NCI-H774 (cell line): ENCODE data around the gene NMB.
A peak's percentile ranks its signal among the peaks of the same experiment; 100 is the strongest.
"Not testable (repeated sequence)": the region's sequence is repeated elsewhere in the genome, so short reads cannot be mapped to it uniquely, and the experiment has no call there.

Experiments
- DNase-seq: peaks from one replicate; lab custom pipeline; 2025; lab: John Stamatoyannopoulos, UW

NMB gene

DNA sequence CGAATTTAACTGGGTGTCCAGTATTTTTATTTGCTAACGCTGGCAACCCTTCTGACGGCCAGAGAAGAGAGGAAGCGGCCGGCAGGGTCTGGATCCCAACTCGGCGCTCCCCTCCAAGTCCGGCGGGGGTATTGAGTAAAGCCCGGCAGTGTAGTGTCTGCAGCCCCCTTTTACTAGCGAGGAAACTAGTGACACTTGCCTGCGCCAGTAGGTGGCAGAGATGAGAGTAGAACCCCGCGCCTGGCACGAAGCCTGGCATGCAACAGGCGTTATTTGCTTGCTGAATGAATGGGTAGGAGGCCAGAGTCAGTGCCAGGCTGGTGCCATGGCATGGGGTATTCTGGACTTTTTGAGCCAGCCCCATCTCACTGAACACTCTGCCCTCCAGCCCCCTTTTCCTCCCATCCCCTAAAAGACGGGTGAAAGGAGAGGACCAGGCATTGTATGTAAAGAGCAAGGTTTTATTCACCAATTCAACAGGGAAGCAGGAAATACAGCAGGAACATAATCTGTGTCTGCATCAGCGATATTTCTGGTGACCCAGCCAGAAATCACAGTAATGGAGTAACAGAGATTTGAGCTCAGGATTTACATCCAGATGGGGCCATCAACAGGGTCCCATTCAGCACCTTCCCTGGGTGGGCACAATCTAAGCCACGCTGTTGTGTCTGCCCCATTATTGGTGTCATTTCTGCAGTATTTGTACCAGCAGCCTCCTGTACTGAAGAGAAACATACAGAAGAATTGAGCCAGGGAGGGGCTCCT lies 3.1 kb downstream of the NMB start:
- peak; percentile 66 for DNase-seq

DNA sequence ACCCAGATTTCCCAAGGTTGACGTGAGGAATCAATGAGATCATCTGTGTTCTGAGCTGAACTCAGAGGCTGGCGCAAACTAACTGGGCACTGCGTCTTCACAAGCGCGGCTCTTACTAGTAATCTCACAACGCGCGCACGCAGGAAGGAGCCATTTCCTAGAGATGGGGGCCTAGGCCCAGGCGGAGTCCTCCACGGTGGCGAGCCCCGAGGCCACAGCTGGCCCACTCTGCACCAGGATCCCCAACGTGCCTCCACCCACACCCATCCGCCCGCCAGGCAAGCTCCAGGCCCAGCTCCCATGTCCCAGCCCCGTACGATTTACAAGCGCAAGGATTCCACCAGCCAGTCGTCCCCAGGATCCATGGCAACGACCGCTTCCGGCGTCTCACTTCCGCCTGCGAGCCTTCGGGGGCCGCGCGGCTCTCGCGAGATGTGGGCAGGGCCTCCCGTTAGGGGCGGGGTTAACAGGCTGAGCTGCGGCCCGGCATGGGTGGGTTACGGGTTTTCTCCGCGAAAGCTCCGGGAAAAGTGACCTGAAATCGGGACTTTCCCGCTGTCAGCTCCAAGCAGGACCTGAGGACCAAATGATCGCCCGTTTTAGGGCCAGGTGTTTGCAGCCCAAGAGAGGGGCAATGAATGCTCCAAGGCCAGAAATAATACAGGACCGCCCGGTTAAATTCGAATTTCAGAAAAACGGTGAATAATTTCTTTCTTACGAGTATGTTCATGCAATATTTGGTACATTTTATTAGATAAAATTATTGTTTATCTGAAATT lies 3.9 kb downstream of the NMB start, which contains the start of gene WDR73:
Gene WDR73, minus strand, starts transcription at position 374 of the 779 bp plus-strand sequence. Its CDS starts 9 bp downstream, at position 365.
- DNase-seq, result peak; percentile 92

DNA sequence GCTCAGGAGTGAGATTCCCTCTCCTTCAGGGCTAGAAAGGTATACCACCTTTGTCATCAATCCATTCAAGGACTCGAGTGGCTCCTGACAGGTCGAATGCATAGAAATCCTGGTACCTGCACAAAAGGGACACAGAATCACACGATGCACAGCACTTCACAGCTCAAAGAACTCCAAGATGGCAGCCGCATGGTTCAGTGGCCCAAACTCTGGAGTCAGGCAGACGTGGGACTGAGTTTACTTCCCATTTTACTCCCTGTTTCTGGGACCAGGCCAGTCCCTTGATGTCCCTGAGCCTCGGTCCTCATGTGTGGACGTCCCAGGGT lies 4.5 kb downstream of the NMB start:
- no peak for DNase-seq

DNA sequence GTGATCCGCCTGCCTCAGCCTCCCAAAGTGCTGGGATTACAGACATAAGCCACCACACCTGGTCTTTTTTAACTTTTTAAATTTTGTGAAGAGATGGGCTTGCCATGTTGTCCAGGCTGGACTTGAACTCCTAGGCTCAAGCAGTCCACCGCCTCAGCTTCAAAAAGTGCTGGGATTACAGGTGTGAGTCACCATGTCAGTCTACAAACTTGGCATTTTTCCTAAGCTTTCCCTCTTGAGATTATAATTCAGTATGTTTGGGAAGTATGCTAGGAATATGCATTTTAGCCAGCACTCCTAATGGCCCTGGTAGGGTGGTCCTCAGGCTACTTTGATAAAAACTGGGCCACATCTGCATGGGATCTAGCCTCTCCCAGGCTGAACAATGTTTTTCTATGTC lies 8.3 kb downstream of the NMB start:
- no peak for DNase-seq

DNA sequence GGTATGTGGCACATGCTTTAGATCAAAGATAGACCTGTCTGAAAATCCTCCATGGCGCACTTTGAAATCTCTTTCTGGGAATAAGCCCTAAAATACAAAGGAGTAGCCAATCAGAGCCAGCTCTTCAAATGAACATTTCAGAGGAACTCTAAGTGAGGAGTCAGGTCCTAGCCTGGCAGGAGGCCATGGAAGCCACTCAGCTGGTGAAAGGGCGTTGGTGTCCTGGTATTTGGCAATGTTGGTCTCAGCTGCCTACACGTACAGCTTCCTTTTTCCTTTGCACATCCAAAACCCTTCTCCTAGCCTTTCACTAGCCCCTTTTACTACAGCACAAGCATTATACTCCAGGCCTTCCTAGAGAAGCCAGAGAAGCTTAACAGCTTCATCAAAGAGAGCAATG lies 9.5 kb downstream of the NMB start:
- DNase-seq, result no peak

DNA sequence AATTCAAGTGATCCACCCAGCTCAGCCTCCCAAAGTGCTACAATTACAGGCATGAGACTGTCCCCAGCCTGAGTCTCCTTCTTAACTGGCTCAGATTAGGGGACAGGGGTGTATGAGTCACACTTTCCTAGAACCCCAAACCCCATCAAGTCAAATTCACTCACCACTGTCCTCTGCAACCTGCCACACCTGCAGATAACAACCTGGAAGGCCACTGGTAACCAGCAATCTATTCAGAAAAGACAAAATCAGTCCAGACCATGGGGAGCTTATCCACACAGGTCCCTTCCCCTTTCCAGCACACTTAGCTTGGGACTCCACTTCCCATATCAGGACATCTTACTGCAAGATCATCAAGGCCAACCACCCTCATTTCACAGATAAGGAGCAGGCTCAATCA lies 10.3 kb downstream of the NMB start:
- DNase-seq, result no peak

DNA sequence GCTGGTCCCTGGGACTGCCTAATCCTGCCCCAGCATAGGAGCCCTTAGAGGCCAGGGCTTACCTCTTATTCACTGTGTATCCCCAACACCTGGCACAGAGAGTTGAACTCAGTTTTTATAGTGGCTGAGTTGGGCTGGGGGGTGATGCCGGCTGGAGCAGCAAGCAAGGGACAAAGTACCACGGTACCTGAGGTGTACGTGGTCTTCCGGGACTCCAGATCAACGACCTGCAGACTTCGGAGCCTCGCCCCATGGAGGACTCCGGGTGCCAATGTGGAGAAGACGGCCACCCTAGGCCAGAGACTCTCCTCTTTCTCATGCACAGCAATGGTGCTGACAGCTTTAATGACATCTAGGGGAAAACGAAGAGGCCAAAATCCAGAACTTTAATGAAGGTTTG lies 12.0 kb downstream of the NMB start:
- DNase-seq, result no peak

DNA sequence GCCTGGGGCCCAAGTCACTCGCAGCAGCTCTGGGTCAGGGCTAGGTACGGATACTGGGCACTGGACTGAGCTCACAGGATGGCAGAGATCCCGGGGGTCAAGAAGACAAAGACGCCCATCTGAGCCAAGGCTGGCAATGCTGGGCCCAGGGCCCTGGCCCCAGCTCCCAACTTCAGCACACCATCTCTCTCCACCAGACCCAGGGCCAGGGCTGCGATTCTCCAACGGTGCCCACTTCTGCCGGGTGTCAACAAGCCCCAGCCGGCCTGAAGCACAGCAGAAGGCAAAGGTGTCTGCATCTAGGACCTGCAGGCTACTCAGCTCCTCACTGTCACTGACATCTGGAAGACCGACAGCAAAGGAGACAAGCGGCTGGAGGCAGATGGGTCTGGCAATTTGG lies 12.5 kb downstream of the NMB start:
- DNase-seq, result no peak

DNA sequence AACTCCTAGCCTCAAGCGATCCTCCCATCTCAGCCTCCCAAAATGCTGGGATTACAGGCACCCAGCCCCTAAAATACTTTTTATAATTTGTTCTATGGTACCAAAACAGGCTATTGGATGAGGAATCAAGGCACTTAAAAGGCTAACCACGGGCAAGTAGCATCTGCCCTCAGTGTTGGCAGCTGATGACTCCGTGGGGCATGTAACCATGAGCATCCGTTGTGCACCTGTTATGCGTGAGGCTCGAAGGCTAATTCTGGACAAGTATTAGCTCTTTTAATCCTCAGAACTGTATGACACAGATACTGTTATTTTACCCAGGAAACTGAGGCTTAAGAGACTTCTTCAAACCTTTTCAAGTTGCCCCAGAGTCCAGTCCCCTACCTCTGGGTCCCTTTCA lies 14.2 kb downstream of the NMB start:
- DNase-seq, result no peak

DNA sequence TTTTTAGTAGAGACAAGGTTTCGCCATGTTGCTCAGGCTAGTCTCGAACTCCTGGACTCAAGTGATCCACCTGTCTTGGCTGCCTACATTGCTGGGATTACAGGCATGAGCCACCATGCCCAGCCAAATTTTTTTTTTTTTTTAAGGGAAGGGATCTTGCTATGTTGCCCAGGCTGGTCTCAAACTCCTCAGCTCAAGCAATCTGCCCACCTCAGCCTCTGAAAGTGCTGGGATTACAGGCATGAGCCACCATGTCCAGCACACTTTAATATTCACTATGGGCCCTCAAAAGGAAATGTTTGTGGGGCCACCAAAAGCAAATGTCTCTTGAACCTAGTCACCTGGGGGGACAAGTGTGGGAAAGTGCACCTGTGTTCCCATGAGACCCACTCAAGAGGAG lies 15.4 kb downstream of the NMB start:
- DNase-seq, result not testable (repeated sequence)

DNA sequence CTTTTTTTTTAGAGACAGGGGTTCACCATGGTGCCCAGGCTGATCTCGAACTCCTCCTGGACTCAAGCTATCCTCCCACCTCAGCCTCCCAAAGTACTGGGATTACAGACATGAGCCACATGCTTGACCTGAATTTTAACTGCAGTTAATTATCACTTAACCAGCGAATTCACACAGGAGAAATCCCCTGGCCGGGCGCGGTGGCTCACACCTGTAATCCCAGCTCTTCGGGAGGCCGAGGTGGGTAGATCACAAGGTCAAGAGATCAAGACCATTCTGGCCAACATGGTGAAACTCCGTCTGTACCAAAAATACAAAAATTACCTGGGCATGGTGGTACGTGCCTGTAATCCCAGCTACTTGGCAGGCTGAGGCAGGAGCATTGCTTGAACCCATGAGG lies 16.1 kb downstream of the NMB start:
- DNase-seq, result not testable (repeated sequence)

DNA sequence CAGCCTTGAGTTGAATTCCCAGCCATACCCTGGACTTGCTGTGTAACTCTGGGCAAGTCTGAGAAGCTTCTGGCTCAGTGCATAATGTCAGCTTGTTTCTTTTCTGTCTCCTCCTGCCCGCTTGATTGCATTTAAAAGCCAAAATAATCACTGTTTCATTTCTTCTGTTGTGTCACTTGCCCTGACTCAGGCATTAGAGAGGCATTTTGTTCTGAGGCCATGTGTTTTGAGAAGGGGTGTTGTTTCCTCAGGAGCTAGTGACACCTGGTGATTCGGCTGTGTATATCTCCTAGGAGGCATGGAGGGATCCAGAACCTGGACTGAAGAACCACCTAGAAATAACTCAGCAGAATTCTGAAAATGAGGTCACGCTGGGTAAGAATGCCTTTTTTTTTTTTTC lies 19.9 kb downstream of the NMB start:
- DNase-seq, result no peak

DNA sequence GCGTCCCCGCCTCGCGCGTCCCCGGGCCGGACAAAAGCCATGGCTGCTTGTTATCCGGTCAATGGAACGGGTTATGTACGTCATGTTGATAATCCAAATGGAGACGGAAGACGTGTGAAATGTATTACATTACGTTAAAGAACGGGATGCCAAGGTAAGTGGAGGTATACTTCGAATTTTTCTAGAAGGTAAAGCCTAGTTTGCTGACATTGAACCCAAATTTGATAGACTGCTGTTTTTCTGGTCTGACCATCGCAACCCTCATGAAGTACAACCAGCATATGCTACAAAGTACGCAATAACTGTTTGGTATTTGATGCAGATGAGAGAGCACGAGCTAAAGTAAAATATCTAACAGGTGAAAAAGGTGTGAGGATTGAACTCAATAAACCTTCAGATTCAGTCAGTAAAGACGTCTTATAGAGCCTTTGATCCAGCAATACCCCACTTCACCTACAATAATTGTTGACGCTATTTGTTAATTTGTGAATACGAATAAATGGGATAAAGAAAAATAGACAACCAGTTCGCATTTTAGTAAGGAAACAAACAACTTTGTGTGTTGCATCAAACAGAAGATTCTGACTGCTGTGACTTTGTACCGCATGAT lies 23.7 kb downstream of the NMB start:
- no peak for DNase-seq

DNA sequence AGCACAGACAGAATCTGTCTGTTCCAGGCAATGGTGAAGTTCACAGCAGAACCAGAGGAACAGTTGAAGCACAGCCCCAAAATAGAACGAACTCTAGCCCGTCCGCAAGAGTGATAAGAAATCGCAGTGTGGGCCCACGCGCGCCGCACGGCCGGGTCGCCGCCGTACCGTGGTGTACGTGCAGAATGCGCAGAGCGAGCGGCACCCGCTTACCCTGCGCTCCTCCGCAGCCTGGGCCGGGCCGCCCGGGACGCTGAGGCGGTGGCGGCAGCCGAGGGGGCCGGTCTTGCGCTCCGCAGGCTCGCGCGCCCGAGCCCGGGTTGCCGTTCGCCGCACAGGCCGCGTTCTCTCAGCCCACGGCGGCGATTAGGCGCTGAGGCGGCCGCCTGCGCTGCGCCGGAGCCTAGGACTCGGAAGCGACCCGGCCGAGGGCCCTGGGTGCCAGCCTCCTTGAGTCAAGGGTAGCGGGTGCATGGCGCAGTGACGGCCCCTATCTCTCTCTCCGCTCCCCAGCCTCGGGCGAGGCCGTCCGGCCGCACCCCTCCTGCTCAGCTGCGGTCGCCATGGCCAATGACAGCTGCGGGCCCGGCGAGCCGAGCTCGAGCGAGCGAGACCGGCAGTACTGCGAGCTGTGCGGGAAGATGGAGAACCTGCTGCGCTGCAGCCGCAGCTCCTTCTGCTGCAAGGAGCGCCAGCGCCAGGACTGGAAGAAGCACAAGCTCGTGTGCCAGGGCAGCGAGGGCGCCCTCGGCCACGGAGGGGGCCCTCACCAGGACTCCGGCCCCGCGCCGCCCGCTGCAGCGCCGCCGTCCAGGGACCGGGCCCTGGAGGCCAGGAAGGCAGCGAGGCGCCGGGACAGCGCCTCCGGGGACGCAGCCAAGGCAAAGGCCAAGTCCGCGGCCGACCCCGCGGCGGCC lies 24.4 kb downstream of the NMB start:
- DNase-seq, result peak; percentile 10

DNA sequence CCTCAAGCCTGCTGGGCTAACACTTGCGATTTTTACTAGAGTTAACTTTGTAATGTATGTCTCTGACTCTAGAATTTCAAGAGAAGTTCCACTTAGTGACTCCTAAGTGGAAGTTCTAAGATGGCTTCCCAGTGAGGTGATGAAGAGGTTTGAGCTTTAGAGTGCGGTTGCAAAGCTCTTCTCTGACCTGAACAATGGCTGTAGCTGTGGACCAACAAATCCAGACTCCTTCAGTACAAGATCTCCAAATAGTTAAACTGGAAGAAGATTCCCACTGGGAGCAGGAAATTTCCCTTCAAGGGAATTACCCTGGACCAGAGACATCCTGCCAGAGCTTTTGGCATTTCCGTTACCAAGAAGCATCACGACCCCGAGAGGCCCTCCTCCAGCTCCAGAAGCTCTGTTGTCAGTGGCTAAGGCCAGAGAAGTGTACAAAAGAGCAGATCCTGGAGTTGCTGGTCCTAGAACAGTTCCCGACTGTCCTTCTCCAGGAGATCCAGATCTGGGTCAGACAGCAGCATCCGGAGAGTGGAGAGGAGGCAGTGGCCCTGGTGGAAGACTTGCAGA lies 26.2 kb downstream of the NMB start:
- DNase-seq, result no peak

DNA sequence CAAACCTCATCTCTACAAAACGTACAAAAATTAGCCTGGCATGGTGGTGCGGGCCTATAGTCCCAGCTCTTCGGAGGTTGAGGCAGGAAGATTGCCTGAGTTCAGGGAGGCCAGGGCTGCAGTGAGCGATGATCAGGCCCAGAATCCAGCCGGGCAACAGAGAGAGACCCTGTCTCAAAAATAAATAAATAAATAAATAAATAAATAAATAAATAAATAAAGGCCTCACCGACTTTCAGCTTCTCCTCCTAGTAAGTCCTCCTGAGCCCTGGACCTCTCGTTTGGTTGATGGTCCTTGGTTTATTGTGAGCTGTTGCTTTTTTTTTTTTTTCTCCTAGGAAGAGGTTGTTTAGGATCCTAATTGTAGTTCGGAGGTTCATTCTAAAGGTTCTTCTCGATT lies 29.0 kb downstream of the NMB start:
- DNase-seq, result no peak

DNA sequence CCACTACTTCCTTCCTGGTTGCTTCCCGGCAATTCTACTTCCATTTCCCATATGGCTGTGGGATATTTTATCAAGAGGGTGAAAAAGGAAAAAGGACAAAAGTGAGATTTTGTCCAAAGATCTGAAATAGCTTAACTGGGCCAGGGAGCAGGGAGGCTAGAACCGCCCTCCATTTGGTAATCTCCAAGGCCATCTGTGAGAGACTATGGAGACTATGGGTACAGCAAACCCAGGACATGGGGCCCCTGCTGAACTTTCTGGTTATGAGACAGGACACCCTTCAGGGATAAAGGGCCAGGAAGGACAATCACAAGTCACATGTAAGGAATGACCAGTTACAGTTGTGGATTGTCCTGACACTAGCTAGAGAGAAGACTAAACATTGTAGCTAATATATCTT lies 32.9 kb downstream of the NMB start:
- DNase-seq, result no peak

DNA sequence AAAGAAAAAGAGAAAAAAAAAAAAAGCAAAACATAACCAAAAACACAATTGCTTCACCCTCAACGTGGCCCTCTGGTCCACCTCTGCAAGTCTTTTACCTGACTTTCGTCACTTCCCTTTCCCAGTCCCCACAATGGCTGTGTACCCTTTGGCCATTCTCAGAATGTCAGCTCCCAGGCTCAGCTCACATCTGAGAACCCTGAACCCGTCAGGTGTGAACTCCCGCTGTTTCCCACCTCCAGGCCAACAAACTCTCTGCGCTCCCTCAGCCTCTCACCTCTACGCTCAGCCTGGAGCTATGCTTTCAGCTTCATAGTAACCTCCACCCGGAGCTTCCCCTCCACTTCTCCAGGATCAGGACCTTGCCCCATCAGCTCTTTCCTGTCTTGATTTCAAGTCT lies 33.6 kb downstream of the NMB start:
- no peak for DNase-seq

DNA sequence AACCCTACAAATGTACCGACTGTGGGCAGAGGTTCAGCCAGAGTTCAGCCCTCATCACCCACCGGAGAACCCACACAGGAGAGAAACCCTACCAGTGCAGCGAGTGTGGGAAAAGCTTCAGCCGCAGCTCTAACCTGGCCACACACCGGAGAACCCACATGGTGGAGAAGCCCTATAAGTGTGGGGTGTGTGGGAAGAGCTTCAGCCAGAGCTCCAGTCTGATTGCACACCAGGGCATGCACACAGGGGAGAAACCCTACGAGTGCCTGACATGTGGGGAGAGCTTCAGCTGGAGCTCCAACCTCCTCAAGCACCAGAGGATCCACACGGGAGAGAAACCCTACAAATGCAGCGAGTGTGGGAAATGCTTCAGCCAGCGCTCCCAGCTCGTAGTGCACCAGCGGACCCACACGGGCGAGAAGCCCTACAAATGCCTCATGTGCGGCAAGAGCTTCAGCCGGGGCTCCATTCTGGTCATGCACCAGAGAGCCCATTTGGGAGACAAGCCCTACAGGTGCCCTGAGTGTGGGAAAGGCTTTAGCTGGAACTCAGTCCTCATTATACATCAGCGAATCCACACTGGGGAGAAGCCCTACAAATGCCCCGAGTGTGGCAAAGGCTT lies 36.5 kb downstream of the NMB start:
- DNase-seq, result no peak

DNA sequence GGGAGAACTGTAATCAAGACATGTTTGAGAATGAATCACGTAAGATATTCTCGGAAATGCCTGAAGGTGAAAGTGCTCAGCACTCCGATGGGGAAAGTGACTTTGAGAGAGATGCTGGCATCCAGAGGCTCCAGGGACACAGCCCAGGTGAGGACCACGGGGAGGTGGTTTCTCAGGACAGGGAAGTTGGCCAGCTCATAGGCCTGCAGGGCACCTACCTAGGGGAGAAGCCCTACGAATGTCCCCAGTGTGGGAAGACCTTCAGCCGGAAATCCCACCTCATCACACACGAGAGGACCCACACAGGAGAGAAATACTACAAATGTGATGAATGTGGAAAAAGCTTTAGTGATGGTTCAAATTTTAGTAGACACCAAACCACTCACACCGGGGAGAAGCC lies 37.4 kb downstream of the NMB start:
- no peak for DNase-seq

DNA sequence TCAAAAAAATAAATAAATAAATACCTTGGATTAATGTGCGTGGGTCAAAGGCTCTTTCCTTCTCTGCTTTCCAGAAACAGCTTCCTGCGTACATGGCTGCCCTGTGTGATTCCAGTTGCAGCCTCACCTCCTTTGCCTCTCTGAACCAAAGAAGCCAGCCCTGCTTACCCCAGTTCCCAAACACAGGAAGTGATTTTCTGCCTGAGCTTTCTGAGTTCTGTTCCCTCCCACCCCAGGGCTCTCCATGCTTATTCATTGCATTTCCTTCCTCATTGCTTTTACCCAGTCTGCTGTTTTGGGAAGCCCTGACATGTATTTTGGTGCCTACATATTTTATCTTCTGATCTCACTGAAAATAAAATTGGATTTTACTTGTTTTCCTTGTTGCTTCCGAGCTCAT lies 41.8 kb downstream of the NMB start:
- DNase-seq, result no peak
